H9 (cell line): Measurements from ENCODE around the gene VEZT. TPM values are rescaled to one million over a fixed set of nuclear protein-coding genes. Genes with fewer than 3 reads are reported as not detected.
A peak's percentile ranks its signal among the peaks of the same experiment; 100 is the strongest.

Experiments
- DNase-seq: peaks from one replicate; pipeline ENCODE4 v3.0.0-alpha.2; 2017
- H2AFZ ChIP-seq: one replicate; pipeline ENCODE4 v1.6.1; 2013; ENCODE audit warnings: mild to moderate bottlenecking, low read length, control low read depth, moderate library complexity
- H2AK5ac ChIP-seq: 2 replicates; pipeline ENCODE4 v1.6.1; 2013; ENCODE audit warnings: low read length, control low read depth, mixed read lengths; ENCODE audit not compliant: insufficient read length
- H2BK120ac ChIP-seq: one replicate; pipeline ENCODE4 v1.6.1; 2013; ENCODE audit warnings: low read depth, mild to moderate bottlenecking, low read length, control low read depth, inconsistent platforms; ENCODE audit not compliant: poor library complexity, severe bottlenecking
- H2BK12ac ChIP-seq: 2 replicates; pipeline ENCODE4 v1.6.1; 2013; ENCODE audit warnings: low read length, control low read depth, mixed read lengths, low read depth; ENCODE audit not compliant: insufficient read length
- H2BK15ac ChIP-seq: 2 replicates; pipeline ENCODE4 v1.6.1; 2013; ENCODE audit warnings: low read depth, low read length, control low read depth
- H2BK20ac ChIP-seq: one replicate; pipeline ENCODE4 v1.6.1; 2013; ENCODE audit warnings: low read depth, mild to moderate bottlenecking, low read length, control low read depth, inconsistent platforms; ENCODE audit not compliant: poor library complexity, severe bottlenecking
- H2BK5ac ChIP-seq: 2 replicates; pipeline ENCODE4 v1.6.1; 2013; ENCODE audit warnings: low read length, control low read depth, mixed read lengths; ENCODE audit not compliant: insufficient read length
- H3K14ac ChIP-seq: 2 replicates; pipeline ENCODE4 v1.6.1; 2013; ENCODE audit warnings: low read length, control low read depth; ENCODE audit not compliant: insufficient read depth
- H3K18ac ChIP-seq: 2 replicates; pipeline ENCODE4 v1.6.1; 2013; ENCODE audit warnings: low read depth, mild to moderate bottlenecking, mixed read lengths, low read length, control low read depth; ENCODE audit not compliant: insufficient read length
- H3K23ac ChIP-seq: 2 replicates; pipeline ENCODE4 v1.6.1; 2013; ENCODE audit warnings: low read length, control low read depth, mixed read lengths, low read depth; ENCODE audit not compliant: insufficient read length
- H3K23me2 ChIP-seq: 2 replicates; pipeline ENCODE4 v1.6.1; 2013; ENCODE audit warnings: low read depth, mild to moderate bottlenecking, mixed read lengths, low read length, control low read depth; ENCODE audit not compliant: insufficient read length, poor library complexity, severe bottlenecking
- H3K27ac ChIP-seq: 2 replicates; pipeline ENCODE4 v1.5.1; 2013; ENCODE audit warnings: low read length, control low read depth, mixed read lengths, low read depth; ENCODE audit not compliant: insufficient read length
- H3K27me3 ChIP-seq: 2 replicates; pipeline ENCODE4 v1.6.1; 2013; ENCODE audit warnings: low read length, control low read depth, inconsistent platforms; ENCODE audit not compliant: insufficient read depth
- H3K4ac ChIP-seq: 2 replicates; pipeline ENCODE4 v1.6.1; 2013; ENCODE audit warnings: low read depth, mild to moderate bottlenecking, control low read depth, inconsistent platforms, low read length, moderate library complexity
- H3K4me1 ChIP-seq: 2 replicates; pipeline ENCODE4 v1.6.1; 2013; ENCODE audit warnings: low read length, control low read depth, inconsistent platforms; ENCODE audit not compliant: insufficient read depth
- H3K4me2 ChIP-seq: 2 replicates; pipeline ENCODE4 v1.6.1; 2013; ENCODE audit warnings: low read length, control low read depth, mixed read lengths; ENCODE audit not compliant: insufficient read length, insufficient read depth
- H3K56ac ChIP-seq: 2 replicates; pipeline ENCODE4 v1.6.1; 2013; ENCODE audit warnings: low read depth, mild to moderate bottlenecking, mixed read lengths, low read length, control low read depth; ENCODE audit not compliant: insufficient read length
- H3K79me1 ChIP-seq: 2 replicates; pipeline ENCODE4 v1.6.1; 2013; ENCODE audit warnings: low read depth, mild to moderate bottlenecking, moderate library complexity, low read length, control low read depth, inconsistent platforms; ENCODE audit not compliant: insufficient read depth, poor library complexity, severe bottlenecking
- H3K79me2 ChIP-seq: 2 replicates; pipeline ENCODE4 v1.6.1; 2013; ENCODE audit warnings: low read length, control low read depth, inconsistent platforms; ENCODE audit not compliant: insufficient read depth
- H3K9ac ChIP-seq: 2 replicates; pipeline ENCODE4 v1.6.1; 2013; ENCODE audit warnings: low read length, control low read depth, mixed read lengths; ENCODE audit not compliant: insufficient read length; ENCODE audit errors: extremely low read depth
- H3K9me3 ChIP-seq: one replicate; pipeline ENCODE4 v1.6.1; 2013; ENCODE audit warnings: low read depth, low read length, inconsistent platforms; ENCODE audit not compliant: control insufficient read depth
- H3T11ph ChIP-seq: one replicate; pipeline ENCODE4 v1.6.1; 2013; ENCODE audit warnings: mild to moderate bottlenecking, low read length, control low read depth, inconsistent platforms
- H4K20me1 ChIP-seq: one replicate; pipeline ENCODE4 v1.6.1; 2013; ENCODE audit not compliant: control insufficient read depth, insufficient read length, insufficient read depth
- H4K5ac ChIP-seq: 2 replicates; pipeline ENCODE4 v1.6.1; 2013; ENCODE audit warnings: low read depth, mild to moderate bottlenecking, mixed read lengths, low read length, control low read depth; ENCODE audit not compliant: insufficient read length
- H4K8ac ChIP-seq: replicated peaks from 2 replicates; pipeline ENCODE4 v1.6.1; 2013; ENCODE audit warnings: low read length, control low read depth, mixed read lengths, low read depth; ENCODE audit not compliant: insufficient read length
- H4K91ac ChIP-seq: 2 replicates; pipeline ENCODE4 v1.6.1; 2013; ENCODE audit warnings: low read depth, mild to moderate bottlenecking, moderate library complexity, mixed read lengths, low read length, control low read depth; ENCODE audit not compliant: insufficient read length
- H3K27ac Mint-ChIP-seq, 3 experiments: 2 replicates in 2 of 3; 3 replicates in 1 of 3; pipeline ENCODE4 v1.8.0; 2020 to 2021; ENCODE audit warnings: mixed read lengths in 3 of 3, mild to moderate bottlenecking in 1 of 3, moderate library complexity in 1 of 3
- H3K27me3 Mint-ChIP-seq: 2 replicates; pipeline ENCODE4 v1.8.0; 2021; ENCODE audit warnings: low read depth, mild to moderate bottlenecking, moderate library complexity, mixed read lengths
- H3K36me3 Mint-ChIP-seq, 3 experiments: 2 replicates in 2 of 3; 3 replicates in 1 of 3; pipeline ENCODE4 v1.8.0; 2020 to 2021; ENCODE audit warnings: low read depth in 3 of 3, mixed read lengths in 3 of 3; ENCODE audit not compliant: insufficient read depth in 1 of 3
- H3K4me1 Mint-ChIP-seq, 2 experiments: 2 replicates each; pipeline ENCODE4 v1.8.0; 2020; ENCODE audit warnings: mixed read lengths in 2 of 2
- H3K4me3 Mint-ChIP-seq, 2 experiments: 2 replicates in 1 of 2; 3 replicates in 1 of 2; pipeline ENCODE4 v1.8.0; 2020 to 2021; ENCODE audit warnings: mild to moderate bottlenecking in 2 of 2, mixed read lengths in 2 of 2, moderate library complexity in 1 of 2
- H3K9me3 Mint-ChIP-seq, 2 experiments: 2 replicates in 1 of 2; 3 replicates in 1 of 2; pipeline ENCODE4 v1.8.0; 2020; ENCODE audit warnings: mild to moderate bottlenecking in 2 of 2, mixed read lengths in 2 of 2, moderate library complexity in 1 of 2
- WGBS: extraction: QIAGEN DNeasy Blood & Tissue Kit; methylation state at CpG from one replicate; pipeline ENCODE4 v1.1.7; 2013; ENCODE audit warnings: missing lambda C conversion rate, low lambda C conversion rate, mixed read lengths; ENCODE audit not compliant: insufficient read length; ENCODE audit errors: extremely low coverage; 5-methylcytosine and 5-hydroxymethylcytosine counted together
- total RNA-seq: library from RNA; stranded (reverse); gene quantifications from 2 replicates; pipeline ENCODE4 v1.2.1, GENCODE V29; 2021
- TF ChIP-seq, protein P1 (sequence below): fragments of 200-600 bp; sonication (generic); conservative IDR thresholded peaks from 3 replicates; pipeline ENCODE4 v1.8.0; 2021; ENCODE audit warnings: antibody characterized with exemption, mild to moderate bottlenecking

The VEZT gene
- total RNA-seq, 1 experiment from 2014 or later, result 69.8 TPM

DNA sequence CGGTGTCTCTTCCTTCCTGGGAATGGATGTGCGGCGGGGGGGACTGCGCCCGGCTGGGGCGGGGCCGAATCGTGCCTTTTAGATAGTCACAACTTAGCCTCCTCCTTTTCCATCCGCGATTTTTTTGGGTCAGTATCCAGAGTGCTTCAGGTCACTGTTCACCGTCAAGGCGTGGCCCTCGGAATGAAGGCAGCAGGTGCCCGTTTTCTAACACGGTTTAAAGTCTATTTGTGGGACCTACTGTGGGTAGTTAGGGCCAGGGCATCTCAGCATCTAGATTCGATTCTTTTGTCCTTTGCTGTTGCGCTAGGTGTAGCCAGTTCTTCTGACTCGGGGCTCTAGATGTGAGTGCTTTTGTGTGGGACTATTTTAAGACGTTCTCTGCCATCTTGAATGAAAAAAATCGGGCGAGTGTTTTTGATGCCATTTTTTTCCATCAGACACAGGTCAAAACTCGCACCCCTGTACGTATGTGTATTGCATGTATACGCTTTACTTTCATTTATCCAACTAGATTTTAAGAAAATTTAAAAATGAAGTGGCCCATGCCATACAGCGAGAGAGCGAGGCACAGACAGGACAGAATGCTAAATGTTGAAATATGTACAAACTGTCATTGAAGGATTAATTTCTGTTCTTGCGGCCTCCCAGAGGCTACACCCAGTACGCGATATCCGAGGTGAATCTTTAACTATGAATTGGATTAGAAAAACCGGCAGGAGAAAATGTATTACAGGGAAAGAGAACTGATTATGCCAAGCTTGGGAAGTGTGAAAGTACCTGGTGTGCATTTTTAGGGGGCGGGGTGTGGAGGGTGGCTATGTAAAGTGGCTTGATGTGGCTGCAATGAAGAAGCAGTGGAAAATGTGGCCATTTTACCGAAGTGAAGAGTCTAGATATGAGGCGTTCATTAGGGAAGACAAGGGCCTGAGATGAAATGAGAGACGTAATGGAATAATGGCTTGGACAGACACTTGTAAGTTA lies 835 bp downstream of the VEZT start:
- H3K4me3 Mint-ChIP-seq, result peak overlapping the region; percentile 82 to 94
- Histone ChIP-seq H3K4ac (no peak overlapping the region), H2BK12ac (no peak overlapping the region), H3K14ac (peak overlapping the region; percentile 76; the same call in 1 of the 2 replicates), H4K91ac (no peak overlapping the region), H2BK20ac (no peak overlapping the region), H4K20me1 (no peaks in the 10 kb centered on the region), H2BK120ac (no peak overlapping the region), H3K27ac (peak overlapping the region; percentile 33), H3K18ac (peak overlapping the region; percentile 91), H3K23ac (no peak overlapping the region), H2BK5ac (no peak overlapping the region), H3K23me2 (peaks cover 9% of the 10 kb centered on the region), H2AK5ac (no peak overlapping the region), H3K79me2 (peaks cover 36% of the 10 kb centered on the region; the same call in 1 of the 2 replicates), H3T11ph (no peak overlapping the region), H2BK15ac (no peak overlapping the region), H3K56ac (no peak overlapping the region), H2AFZ (no peak overlapping the region), H3K9ac (peak overlapping the region; percentile 92), H3K4me1 (no peaks in the 10 kb centered on the region), H3K79me1 (no peaks in the 10 kb centered on the region), H3K27me3 (no peaks in the 10 kb centered on the region), H4K5ac (no peak overlapping the region), H3K4me2 (peak overlapping the region; percentile 79), H4K8ac (no peak overlapping the region), H3K9me3 (no peaks in the 10 kb centered on the region)
- H3K27me3 Mint-ChIP-seq, result no peaks in the 10 kb centered on the region
- TF ChIP-seq, protein P1, sequence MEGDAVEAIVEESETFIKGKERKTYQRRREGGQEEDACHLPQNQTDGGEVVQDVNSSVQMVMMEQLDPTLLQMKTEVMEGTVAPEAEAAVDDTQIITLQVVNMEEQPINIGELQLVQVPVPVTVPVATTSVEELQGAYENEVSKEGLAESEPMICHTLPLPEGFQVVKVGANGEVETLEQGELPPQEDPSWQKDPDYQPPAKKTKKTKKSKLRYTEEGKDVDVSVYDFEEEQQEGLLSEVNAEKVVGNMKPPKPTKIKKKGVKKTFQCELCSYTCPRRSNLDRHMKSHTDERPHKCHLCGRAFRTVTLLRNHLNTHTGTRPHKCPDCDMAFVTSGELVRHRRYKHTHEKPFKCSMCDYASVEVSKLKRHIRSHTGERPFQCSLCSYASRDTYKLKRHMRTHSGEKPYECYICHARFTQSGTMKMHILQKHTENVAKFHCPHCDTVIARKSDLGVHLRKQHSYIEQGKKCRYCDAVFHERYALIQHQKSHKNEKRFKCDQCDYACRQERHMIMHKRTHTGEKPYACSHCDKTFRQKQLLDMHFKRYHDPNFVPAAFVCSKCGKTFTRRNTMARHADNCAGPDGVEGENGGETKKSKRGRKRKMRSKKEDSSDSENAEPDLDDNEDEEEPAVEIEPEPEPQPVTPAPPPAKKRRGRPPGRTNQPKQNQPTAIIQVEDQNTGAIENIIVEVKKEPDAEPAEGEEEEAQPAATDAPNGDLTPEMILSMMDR, result no peak
- H3K27ac Mint-ChIP-seq, result peak overlapping the region; percentile 97 to 98 (median 97)
- no peak for DNase-seq
- peaks cover 43 to 50% of the 10 kb centered on the region in 2 experiments for H3K4me1 Mint-ChIP-seq
- WGBS, result no CpG with 5 or more reads among the region's 35 CpGs
- no peaks in the 10 kb centered on the region for H3K9me3 Mint-ChIP-seq
- peaks cover 3 to 12% (median 9%) of the 10 kb centered on the region in 3 experiments; a peak in 6 of 7 replicates for H3K36me3 Mint-ChIP-seq
